Activated B cell treated with CpG ODN at 0.5 μM for 24 hours (primary cell): ENCODE data around the gene RTL10. TPM values are rescaled to one million over a fixed set of nuclear protein-coding genes. Genes with fewer than 3 reads are reported as not detected.

Experiments
- ATAC-seq: fragments of 200-7000 bp; cut with Tn5 transposase; one replicate; pipeline ENCODE4 v1.10.0; 2021; ENCODE audit warnings: low read depth, mild to moderate bottlenecking, moderate library complexity
- CTCF ChIA-PET: fragments of 350-600 bp; sonication (Branson Sonifier 250); formaldehyde crosslinking; loops from one replicate; lab custom pipeline; 2021; ENCODE audit warnings: antibody characterized with exemption; lab: Charles Lee
- POLR2A ChIA-PET: fragments of 350-600 bp; sonication (Branson Sonifier 250); formaldehyde crosslinking; loops from one replicate; lab custom pipeline; 2021; ENCODE audit warnings: antibody characterized with exemption; lab: Charles Lee
- DNase-seq: peaks from one replicate; pipeline ENCODE4 v3.0.0; 2022
- H3K27ac Mint-ChIP-seq: one replicate; pipeline ENCODE4 v1.8.0; 2020; ENCODE audit warnings: mixed read lengths
- H3K27me3 Mint-ChIP-seq: one replicate; pipeline ENCODE4 v1.8.0; 2021; ENCODE audit warnings: mixed read lengths
- H3K36me3 Mint-ChIP-seq: one replicate; pipeline ENCODE4 v1.8.0; 2021; ENCODE audit warnings: low read depth, mixed read lengths
- H3K4me1 Mint-ChIP-seq: one replicate; pipeline ENCODE4 v1.8.0; 2021; ENCODE audit warnings: mixed read lengths
- H3K4me3 Mint-ChIP-seq: one replicate; pipeline ENCODE4 v1.8.0; 2020; ENCODE audit warnings: mild to moderate bottlenecking, mixed read lengths
- H3K9me3 Mint-ChIP-seq: one replicate; pipeline ENCODE4 v1.8.0; 2020; ENCODE audit warnings: mixed read lengths
- intact Hi-C: fragments of 100-400 bp; cut with micrococcal nuclease; formaldehyde crosslinking; loops from one replicate; pipeline ENCODE4 v1.15.1; 2024
- total RNA-seq: library from RNA; stranded (reverse); gene quantifications from 2 replicates; pipeline ENCODE4 v1.2.3, GENCODE V29; 2022
- TF ChIP-seq, protein P1 (sequence below): fragments of 200-600 bp; IDR thresholded peaks from one replicate; pipeline ENCODE4 v1.8.0; 2022; ENCODE audit warnings: antibody characterized with exemption, mild to moderate bottlenecking

Gene RTL10
- total RNA-seq, 1 donor from 2014 or later = 12.1 TPM

DNA sequence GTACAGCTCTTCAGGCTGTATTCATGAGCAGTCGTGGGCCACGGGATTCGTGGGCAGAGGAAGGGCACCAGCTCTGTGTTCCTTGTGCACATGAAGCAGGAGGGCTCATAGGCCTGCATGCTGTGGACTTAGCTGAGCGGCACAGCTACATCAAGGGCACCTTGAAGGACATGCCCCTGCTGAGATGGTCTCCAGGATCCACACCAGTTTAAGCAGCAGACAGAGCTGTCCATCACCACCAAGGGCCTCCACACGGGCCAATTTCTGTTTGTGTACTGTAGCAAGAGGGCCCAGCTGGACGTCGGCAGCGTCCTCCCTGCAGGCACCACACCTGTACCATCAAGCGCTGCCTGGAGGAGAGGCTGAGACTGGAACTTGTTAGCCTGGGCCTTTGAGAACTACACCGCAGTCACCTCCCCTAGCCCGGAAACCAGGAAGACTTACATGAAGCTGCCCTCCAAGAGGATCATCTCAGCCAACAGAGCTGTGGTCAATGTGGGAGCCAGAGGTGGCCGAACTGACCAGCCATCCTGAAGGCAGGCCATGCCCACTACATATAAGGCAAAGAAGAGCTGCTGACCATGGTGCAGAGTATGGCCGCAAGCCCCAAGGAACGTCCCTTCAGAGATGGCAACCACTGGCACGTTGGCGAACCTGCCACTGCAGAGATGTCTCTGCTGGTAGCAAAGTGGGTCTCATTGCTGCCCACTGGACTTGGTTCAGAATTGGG lies 32.7 kb upstream of the RTL10 start:
- peaks cover 39% of the 10 kb centered on the region for H3K4me1 Mint-ChIP-seq
- H3K27ac Mint-ChIP-seq = peak overlapping the region; percentile 52
- no peak for ATAC-seq
- ChIA-PET POLR2A (no interaction called here), CTCF (interaction anchor here (1.0 kb wide), 1 partner anchor 23 kb away, joined by 3 read pairs; no protein-coding TSS in a partner anchor)
- no peaks in the 10 kb centered on the region for H3K36me3 Mint-ChIP-seq
- no peaks in the 10 kb centered on the region for H3K9me3 Mint-ChIP-seq
- no peak for DNase-seq
- TF ChIP-seq, protein P1, sequence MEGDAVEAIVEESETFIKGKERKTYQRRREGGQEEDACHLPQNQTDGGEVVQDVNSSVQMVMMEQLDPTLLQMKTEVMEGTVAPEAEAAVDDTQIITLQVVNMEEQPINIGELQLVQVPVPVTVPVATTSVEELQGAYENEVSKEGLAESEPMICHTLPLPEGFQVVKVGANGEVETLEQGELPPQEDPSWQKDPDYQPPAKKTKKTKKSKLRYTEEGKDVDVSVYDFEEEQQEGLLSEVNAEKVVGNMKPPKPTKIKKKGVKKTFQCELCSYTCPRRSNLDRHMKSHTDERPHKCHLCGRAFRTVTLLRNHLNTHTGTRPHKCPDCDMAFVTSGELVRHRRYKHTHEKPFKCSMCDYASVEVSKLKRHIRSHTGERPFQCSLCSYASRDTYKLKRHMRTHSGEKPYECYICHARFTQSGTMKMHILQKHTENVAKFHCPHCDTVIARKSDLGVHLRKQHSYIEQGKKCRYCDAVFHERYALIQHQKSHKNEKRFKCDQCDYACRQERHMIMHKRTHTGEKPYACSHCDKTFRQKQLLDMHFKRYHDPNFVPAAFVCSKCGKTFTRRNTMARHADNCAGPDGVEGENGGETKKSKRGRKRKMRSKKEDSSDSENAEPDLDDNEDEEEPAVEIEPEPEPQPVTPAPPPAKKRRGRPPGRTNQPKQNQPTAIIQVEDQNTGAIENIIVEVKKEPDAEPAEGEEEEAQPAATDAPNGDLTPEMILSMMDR = no peak
- H3K27me3 Mint-ChIP-seq = no peaks in the 10 kb centered on the region
- intact Hi-C loops = no loop called here
- H3K4me3 Mint-ChIP-seq = no peak overlapping the region

DNA sequence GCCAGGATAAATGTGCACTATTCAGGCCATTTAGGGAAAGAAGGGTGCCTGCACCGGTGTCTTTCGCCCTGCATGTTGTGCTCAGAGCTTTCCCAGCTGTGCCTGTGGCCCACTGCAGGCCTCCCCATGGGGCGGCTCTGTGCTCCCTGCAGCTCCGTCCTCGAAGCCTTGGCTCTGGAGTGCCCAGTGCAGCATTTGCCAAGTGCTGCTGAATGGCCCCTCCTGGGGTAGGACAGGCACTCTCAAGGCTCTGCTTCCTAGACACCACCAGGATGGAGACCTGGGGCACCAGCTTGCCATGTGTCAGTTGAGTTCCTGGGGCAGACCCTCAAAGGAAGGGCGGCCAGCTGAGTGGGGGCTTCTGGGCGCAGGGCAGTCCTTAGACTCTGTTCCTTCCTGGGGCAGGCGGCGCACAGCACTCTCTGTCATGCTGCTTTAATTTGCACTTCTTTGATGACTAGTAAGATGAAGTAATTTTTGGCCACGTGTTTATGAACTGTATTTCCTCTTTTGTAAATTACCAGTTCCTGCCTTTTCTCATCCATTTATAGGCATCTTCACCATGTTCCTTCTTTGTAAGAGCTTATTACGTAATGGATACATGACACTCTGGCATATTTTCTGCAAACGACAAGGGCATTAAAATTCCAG lies 32.1 kb upstream of the RTL10 start:
- Mint-ChIP-seq H3K27me3 (no peaks in the 10 kb centered on the region), H3K27ac (peak overlapping the region; percentile 52), H3K4me3 (no peak overlapping the region), H3K36me3 (no peaks in the 10 kb centered on the region), H3K9me3 (no peaks in the 10 kb centered on the region), H3K4me1 (peaks cover 32% of the 10 kb centered on the region)
- no peak for DNase-seq
- TF ChIP-seq, protein P1 = no peak
- ChIA-PET CTCF (interaction anchor here (1.0 kb wide), 1 partner anchor 23 kb away, joined by 3 read pairs; no protein-coding TSS in a partner anchor), POLR2A (no interaction called here)
- ATAC-seq = peak; percentile 64
- intact Hi-C loops = no loop called here

DNA sequence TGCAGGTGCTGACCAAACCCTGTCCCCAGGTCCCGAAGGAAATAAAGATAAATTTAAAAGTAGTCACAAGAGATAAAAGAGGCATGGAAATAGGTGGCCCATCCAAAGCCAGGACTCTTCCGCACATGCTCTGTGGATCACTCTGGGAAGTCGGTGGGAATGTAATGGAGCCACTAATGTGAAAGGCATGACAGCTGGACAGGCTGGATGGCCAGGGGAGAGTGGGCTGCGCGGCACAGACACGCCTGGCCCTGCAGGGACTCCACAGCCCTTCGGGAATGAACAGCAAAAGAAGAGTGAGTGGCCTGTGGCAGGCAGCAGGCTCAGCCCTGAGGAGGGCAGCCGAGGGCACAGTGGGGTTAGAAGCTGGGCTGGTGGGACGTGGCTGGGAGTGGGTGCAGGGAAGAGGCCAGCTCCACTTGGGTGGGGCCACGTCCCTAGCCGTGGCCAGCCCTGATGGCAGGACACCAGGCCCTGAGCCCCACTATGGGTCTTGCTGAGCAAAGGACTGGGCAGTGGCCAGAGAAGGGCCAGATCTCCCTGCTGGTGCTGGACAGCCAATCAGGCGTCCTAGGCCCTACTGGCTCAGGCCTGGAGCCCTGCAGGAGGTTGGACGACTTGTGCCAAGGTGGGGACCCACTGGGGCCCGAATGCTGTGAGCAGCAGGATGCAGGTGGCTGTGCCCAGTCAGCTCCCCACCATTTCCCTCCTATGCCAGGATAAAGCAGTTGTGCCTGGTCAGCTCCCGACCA lies 31.3 kb upstream of the RTL10 start:
- DNase-seq (no peak), ATAC-seq (no peak)
- TF ChIP-seq, protein P1 = no peak
- H3K27ac Mint-ChIP-seq = no peak overlapping the region
- ChIA-PET POLR2A (no interaction called here), CTCF (no interaction called here)
- no peaks in the 10 kb centered on the region for H3K9me3 Mint-ChIP-seq
- intact Hi-C loops = no loop called here
- H3K27me3 Mint-ChIP-seq = no peaks in the 10 kb centered on the region
- no peak overlapping the region for H3K4me3 Mint-ChIP-seq
- peaks cover 25% of the 10 kb centered on the region for H3K4me1 Mint-ChIP-seq
- no peaks in the 10 kb centered on the region for H3K36me3 Mint-ChIP-seq

DNA sequence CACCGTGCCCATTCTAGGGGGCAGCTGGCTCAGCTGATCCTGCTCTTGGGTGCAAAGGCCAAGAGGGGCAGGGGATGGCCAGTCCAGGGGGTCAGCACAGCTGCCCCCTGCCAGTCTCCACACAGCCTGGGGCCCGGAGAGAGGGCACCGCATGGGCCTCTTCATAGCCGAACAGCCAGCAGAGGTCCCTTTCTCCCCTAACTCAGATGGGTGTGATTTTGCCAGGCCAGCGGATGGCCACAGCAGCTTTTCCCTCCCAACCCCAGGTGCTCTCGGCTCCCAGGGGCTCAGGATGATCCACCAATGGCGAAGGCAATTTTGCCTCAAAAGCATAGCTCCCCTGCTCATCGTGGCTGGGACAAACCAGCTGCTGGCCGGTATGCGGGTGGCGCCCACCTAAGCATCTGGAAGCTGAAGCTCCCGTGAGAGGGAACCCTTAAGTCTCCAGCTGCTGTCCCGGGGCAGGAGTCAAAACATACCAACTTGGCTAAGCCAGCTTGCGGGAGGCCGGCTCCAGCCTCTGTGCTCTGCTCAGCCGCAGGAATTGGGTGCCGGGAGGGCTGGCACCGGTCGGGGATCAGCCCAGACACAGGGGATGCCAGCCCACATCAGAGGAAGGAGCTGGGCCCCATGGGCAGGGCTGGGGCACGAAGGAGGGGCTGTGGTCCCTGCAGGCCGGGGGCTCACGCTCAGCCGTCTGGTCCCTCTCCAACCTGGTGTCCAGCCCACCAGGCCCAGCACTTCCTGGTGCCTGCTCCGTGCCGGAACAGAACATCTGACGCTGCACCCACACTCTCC lies 30.5 kb upstream of the RTL10 start:
- Mint-ChIP-seq H3K27me3 (no peaks in the 10 kb centered on the region), H3K27ac (no peak overlapping the region), H3K36me3 (no peaks in the 10 kb centered on the region), H3K4me3 (no peak overlapping the region), H3K4me1 (peaks cover 21% of the 10 kb centered on the region), H3K9me3 (no peaks in the 10 kb centered on the region)
- TF ChIP-seq, protein P1 = no peak
- no peak for DNase-seq
- ChIA-PET POLR2A (no interaction called here), CTCF (no interaction called here)
- ATAC-seq = no peak
- intact Hi-C loops = no loop called here
